OCI-M2 (cell line): ENCODE measurements around the gene PLPP2.

ENCODE experiments used
- DNase-seq: peaks from one replicate; lab custom pipeline; 2025; ENCODE audit not compliant: unreplicated experiment; lab: John Stamatoyannopoulos, UW

PLPP2 gene

GRCh38 chr19:293436-294110, 2.4 kb upstream of the PLPP2 start:
- DNase-seq = no peak

DNA sequence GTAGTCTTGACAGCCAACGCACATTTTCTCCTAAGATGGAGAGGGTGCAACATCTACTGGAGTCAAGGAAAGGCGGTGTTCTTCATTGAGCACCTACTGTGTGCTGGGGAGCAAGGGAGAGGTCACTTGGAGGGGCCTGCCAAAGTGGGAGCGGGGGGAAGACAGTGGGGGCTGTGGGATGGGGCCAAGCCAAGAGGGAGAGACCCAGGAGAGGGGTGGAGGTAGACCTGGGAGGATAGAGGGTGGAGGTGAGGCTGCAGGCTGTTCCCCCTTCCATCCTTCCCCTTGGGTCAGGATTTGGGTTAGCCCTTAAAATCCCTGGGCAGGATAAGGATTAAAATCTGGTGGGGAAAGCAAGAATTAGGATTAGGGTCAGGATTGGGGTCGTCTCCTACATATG, 1.7 kb upstream of the PLPP2 start:
- DNase-seq = no peak

- DNase-seq = no peak
Observed at GRCh38 chr19:292281-292884, 1.2 kb upstream of the PLPP2 start.

GRCh38 chr19:291561-292280, 518 bp upstream of the PLPP2 start:
- DNase-seq = no peak

- no peak for DNase-seq
Observed at GRCh38 chr19:290372-291005, 714 bp downstream of the PLPP2 start.

DNA sequence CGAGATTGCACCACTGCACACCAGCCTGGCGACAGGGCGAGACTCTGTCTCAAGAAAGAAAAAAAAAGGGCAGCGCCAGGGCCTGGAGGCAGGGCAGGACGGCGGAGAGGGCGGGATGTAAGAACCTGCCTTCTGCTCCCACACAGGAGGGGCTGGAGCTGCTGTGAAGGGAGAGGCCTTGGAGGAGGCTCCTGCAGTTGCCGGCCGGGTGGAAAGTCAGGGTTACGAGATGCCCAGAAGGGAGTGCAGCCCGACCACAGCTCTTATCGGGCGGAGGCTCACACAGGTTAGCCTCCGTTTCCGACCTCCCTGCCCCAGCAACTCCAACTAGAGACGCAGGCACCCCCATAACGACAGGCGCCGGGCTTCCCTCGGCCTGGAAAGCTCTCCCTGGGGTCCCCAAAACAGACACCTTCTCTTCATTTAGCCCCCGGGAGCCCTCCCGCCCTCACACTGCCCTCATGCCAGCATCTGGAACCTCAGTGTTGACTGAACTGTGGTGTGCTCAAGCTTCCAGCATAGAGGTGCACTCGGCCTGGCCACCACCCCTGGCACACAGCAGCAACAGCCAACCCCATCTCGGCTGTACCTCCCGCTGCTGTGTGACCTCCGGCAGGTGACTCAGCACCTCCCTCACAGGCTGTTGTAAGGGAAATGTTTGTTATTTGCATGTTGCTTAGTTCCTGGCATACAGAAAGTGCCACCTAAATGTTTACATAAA, 1.4 kb downstream of the PLPP2 start:
- DNase-seq = no peak

GRCh38 chr19:288911-289310, 2.3 kb downstream of the PLPP2 start:
- no peak for DNase-seq

DNA sequence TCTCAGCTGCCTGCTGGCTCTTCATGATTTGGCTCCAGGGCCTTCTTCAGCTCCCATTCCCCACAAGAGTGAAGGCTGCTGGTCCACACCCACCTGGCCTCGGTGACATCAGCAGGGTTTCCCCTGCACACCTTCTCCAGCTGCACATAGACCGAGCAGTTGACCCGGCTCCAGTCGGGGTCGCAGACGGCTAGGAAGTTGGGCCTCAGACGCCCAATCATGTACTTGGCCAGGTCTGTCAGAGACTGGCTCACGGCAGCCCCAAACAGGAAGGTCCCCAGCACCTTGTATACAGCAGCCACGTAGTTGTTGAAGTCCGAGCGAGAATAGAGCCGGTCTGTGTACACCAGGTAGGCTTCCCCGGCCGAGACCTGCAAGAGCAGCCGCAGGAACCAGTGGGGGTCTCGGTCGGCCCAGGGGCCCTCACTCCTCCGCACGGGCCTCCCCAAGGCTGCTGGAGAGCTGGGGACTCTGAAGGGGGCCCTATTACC, 3.8 kb downstream of the PLPP2 start:
- no peak for DNase-seq

- DNase-seq = no peak
Observed at GRCh38 chr19:283395-283794, 7.8 kb downstream of the PLPP2 start.

- no peak for DNase-seq
Observed at GRCh38 chr19:282501-282900, 8.7 kb downstream of the PLPP2 start.

GRCh38 chr19:281992-282391, 9.2 kb downstream of the PLPP2 start:
- no peak for DNase-seq

DNA sequence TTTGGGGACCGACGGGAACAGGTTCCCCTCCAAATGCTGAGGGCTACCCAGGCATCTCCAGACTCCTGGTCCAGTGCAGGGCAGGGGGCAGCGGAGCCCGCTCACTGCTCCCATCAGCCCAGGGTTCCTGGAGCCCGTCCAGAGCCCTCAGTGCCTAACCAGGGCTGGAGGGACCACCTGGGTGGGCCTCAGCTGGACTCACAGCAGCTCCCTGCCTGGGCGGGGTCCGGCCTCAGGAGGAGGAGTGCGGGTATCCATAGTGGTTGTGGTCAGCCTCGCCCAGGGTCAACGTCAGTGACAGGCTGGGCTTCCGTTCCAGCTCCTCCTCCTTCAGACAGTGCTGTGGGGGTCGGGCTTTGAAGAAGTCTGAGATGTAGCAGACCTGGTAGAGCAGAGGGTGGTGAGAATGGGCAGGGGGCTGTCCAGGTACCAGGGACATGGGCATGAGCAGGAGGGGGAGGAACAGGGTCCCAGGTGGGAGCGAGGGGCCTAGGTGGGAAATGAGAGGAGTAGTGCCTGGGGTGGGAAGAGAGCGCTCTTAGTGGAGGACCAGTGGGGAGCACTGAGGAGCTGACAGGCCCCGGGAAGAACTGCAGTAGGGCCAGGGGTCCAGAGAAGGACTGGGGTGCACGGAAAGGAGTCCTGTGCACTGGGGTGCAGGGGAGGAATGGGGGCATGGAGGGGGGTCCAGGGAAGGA, 9.9 kb downstream of the PLPP2 start:
- no peak for DNase-seq

GRCh38 chr19:280541-281009, 10.6 kb downstream of the PLPP2 start:
- no peak for DNase-seq

GRCh38 chr19:279656-280055, 11.5 kb downstream of the PLPP2 start:
- DNase-seq = no peak

- DNase-seq = no peak
Observed at GRCh38 chr19:279231-279630, 12.0 kb downstream of the PLPP2 start.

DNA sequence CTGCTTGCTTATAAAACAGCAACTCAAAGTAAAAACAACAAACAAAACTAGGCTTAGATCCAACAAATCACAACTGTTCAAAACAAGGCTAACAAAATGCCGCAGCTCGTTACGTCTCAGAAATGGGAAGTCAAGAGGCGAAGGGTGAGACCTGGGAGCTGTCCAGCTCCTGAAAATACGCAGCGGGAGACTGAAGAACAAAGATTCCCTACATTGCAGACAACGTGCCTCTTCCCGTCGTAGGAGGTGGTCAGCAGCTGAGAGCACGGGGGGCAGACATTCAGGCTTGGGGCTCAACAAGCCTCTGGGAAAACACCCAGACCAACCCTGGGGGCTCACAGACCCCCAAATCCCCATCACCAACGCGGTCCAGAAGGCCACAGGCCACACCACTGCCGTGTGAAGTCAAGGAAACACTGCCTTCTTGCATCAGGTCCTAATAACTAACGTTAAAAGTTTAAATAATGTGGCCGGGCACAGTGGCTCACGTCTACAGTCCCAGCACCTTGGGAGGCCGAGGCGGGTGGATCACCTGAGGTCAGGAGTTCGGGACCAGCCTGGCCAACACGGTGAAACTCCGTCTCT, 13.5 kb downstream of the PLPP2 start:
- no peak for DNase-seq

DNA sequence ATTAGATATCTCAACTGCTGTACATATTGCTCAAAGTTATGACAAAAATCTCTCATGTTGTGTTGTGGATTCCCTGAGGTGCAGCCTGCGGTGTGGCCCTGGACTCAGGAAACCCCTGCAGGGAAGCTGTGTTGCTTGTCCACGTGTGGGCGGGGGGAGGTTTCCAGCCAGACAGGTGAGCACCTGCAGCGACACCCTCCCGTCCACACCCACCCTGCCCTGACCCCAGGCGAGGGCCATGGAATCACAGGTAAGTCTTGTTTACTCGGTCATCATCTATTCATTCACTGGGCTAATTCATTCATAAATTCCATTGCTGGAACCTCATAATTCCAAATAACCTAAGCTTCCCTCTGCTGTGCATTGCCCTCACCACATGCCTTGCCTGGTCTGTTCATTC, 14.1 kb downstream of the PLPP2 start:
- DNase-seq = no peak

- no peak for DNase-seq
Observed at GRCh38 chr19:275958-276646, 15.1 kb downstream of the PLPP2 start.

DNA sequence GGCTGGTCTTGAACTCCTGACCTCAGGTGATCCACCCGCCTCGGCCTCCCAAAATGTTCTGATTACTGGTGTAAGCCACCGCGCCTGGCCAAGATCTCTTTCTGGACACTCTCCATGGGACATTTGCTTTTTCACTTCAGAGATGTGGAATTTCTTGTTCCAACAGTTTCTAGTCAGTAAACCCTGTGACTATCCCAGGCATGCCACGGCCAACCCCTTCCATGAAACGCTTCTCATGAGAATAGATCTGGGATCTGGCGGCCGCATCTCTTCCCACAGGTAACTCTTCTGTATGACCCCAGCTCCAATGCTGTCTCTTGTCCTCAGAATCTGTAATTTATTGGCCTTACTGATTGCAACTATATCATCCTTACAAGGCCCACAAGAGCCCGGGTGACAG, 16.2 kb downstream of the PLPP2 start:
- no peak for DNase-seq
